ENCODE measurements around the gene MAPT. TPM values are rescaled to one million over a fixed set of nuclear protein-coding genes. Genes with fewer than 3 reads are reported as not detected.

MAPT gene
- total RNA-seq, 1 experiment from 2014 or later: 3.6 TPM

DNA sequence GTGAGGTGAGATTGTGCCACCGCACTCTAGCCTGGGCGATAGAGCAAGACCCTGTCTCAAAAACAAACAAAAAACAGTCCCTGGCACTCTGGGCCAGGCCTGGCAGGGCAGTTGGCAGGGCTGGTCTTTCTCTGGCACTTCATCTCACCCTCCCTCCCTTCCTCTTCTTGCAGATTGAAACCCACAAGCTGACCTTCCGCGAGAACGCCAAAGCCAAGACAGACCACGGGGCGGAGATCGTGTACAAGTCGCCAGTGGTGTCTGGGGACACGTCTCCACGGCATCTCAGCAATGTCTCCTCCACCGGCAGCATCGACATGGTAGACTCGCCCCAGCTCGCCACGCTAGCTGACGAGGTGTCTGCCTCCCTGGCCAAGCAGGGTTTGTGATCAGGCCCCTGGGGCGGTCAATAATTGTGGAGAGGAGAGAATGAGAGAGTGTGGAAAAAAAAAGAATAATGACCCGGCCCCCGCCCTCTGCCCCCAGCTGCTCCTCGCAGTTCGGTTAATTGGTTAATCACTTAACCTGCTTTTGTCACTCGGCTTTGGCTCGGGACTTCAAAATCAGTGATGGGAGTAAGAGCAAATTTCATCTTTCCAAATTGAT lies 129.5 kb downstream of the MAPT start:
- ChIA-PET POLR2A (ENCODE audit: unreplicated experiment) (no interaction called here), CTCF (no interaction called here)
- no peak for TF ChIP-seq EZH2 (IDR thresholded peaks at IDR 0.05; ENCODE audit: low read length, unreplicated experiment)
- TF ChIP-seq, protein P1, sequence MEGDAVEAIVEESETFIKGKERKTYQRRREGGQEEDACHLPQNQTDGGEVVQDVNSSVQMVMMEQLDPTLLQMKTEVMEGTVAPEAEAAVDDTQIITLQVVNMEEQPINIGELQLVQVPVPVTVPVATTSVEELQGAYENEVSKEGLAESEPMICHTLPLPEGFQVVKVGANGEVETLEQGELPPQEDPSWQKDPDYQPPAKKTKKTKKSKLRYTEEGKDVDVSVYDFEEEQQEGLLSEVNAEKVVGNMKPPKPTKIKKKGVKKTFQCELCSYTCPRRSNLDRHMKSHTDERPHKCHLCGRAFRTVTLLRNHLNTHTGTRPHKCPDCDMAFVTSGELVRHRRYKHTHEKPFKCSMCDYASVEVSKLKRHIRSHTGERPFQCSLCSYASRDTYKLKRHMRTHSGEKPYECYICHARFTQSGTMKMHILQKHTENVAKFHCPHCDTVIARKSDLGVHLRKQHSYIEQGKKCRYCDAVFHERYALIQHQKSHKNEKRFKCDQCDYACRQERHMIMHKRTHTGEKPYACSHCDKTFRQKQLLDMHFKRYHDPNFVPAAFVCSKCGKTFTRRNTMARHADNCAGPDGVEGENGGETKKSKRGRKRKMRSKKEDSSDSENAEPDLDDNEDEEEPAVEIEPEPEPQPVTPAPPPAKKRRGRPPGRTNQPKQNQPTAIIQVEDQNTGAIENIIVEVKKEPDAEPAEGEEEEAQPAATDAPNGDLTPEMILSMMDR (conservative IDR thresholded peaks at IDR 0.05; ENCODE audit: low read depth, low read length): no peak
- TF ChIP-seq EZH2phosphoT487 (IDR thresholded peaks at IDR 0.05; ENCODE audit: borderline replicate concordance, low read length): no peak
- intact Hi-C loops (cut with micrococcal nuclease): no loop called here
- Histone ChIP-seq H3K9me3 (ENCODE audit: low read length) (no peaks in the 10 kb centered on the region), H3K9me2 (replicated peaks; ENCODE audit: low read length) (no peaks in the 10 kb centered on the region), H2AFZ (ENCODE audit: low read length) (no peak overlapping the region), H3K79me2 (ENCODE audit: low read length) (no peaks in the 10 kb centered on the region), H3K27ac (ENCODE audit: low read length) (no peak overlapping the region), H3K4me2 (ENCODE audit: low read length) (no peak overlapping the region), H3K4me3 (ENCODE audit: low read length) (no peak overlapping the region), H3K4me1 (ENCODE audit: insufficient read depth, low read length) (no peaks in the 10 kb centered on the region), H4K20me1 (ENCODE audit: low read length) (no peaks in the 10 kb centered on the region), H3K9ac (ENCODE audit: low read length) (no peak overlapping the region), H3K27me3 (ENCODE audit: low read length) (no peaks in the 10 kb centered on the region), H3F3A (ENCODE audit: low read length, unreplicated experiment) (no peaks in the 10 kb centered on the region), H3K36me3 (ENCODE audit: low read depth, low read length) (peaks cover 11% of the 10 kb centered on the region)
- ATAC-seq (no peak), DNase-seq (no peak)
- BruUV-seq (replicated peaks): no TSS peak

DNA sequence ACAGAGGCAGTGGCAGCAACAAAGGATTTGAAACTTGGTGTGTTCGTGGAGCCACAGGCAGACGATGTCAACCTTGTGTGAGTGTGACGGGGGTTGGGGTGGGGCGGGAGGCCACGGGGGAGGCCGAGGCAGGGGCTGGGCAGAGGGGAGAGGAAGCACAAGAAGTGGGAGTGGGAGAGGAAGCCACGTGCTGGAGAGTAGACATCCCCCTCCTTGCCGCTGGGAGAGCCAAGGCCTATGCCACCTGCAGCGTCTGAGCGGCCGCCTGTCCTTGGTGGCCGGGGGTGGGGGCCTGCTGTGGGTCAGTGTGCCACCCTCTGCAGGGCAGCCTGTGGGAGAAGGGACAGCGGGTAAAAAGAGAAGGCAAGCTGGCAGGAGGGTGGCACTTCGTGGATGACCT lies 130.2 kb downstream of the MAPT start:
- intact Hi-C loops (cut with micrococcal nuclease): no loop called here
- POLR2A ChIA-PET (ENCODE audit: unreplicated experiment): no interaction called here
- no peak overlapping the region for H2AFZ ChIP-seq (ENCODE audit: low read length)
- H3K36me3 ChIP-seq (ENCODE audit: low read depth, low read length): peaks cover 13% of the 10 kb centered on the region
- no peaks in the 10 kb centered on the region for H4K20me1 ChIP-seq (ENCODE audit: low read length)
- CTCF ChIA-PET: no interaction called here
- H3K9me2 ChIP-seq (replicated peaks; ENCODE audit: low read length): no peaks in the 10 kb centered on the region
- BruUV-seq (replicated peaks): no TSS peak
- no peak overlapping the region for H3K4me3 ChIP-seq (ENCODE audit: low read length)
- H3K9ac ChIP-seq (ENCODE audit: low read length): no peak overlapping the region
- H3K79me2 ChIP-seq (ENCODE audit: low read length): no peaks in the 10 kb centered on the region
- H3F3A ChIP-seq (ENCODE audit: low read length, unreplicated experiment): no peaks in the 10 kb centered on the region
- DNase-seq: no peak
- no peak overlapping the region for H3K4me2 ChIP-seq (ENCODE audit: low read length)
- no peak for ATAC-seq
- no peaks in the 10 kb centered on the region for H3K9me3 ChIP-seq (ENCODE audit: low read length)
- H3K4me1 ChIP-seq (ENCODE audit: insufficient read depth, low read length): no peaks in the 10 kb centered on the region
- no peaks in the 10 kb centered on the region for H3K27me3 ChIP-seq (ENCODE audit: low read length)
- TF ChIP-seq EZH2 (IDR thresholded peaks at IDR 0.05; ENCODE audit: low read length, unreplicated experiment) (no peak), EZH2phosphoT487 (IDR thresholded peaks at IDR 0.05; ENCODE audit: borderline replicate concordance, low read length) (no peak)
- TF ChIP-seq, protein P1 (conservative IDR thresholded peaks at IDR 0.05; ENCODE audit: low read depth, low read length): no peak
- H3K27ac ChIP-seq (ENCODE audit: low read length): no peak overlapping the region

DNA sequence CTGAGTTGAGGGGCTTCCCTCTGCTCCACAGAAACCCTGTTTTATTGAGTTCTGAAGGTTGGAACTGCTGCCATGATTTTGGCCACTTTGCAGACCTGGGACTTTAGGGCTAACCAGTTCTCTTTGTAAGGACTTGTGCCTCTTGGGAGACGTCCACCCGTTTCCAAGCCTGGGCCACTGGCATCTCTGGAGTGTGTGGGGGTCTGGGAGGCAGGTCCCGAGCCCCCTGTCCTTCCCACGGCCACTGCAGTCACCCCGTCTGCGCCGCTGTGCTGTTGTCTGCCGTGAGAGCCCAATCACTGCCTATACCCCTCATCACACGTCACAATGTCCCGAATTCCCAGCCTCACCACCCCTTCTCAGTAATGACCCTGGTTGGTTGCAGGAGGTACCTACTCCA lies 130.7 kb downstream of the MAPT start:
- DNase-seq (no peak), ATAC-seq (no peak)
- CTCF ChIA-PET: no interaction called here

More for the DNA sequence above, 130.7 kb downstream of the MAPT start:
- BruUV-seq (replicated peaks): no TSS peak
- no peak for TF ChIP-seq EZH2phosphoT487 (IDR thresholded peaks at IDR 0.05; ENCODE audit: borderline replicate concordance, low read length)
- TF ChIP-seq, protein P1 (conservative IDR thresholded peaks at IDR 0.05; ENCODE audit: low read depth, low read length): no peak
- no peaks in the 10 kb centered on the region for H3K9me3 ChIP-seq (ENCODE audit: low read length)
- H3K9ac ChIP-seq (ENCODE audit: low read length): no peak overlapping the region
- peaks cover 14% of the 10 kb centered on the region for H3K36me3 ChIP-seq (ENCODE audit: low read depth, low read length)
- no peaks in the 10 kb centered on the region for H3K27me3 ChIP-seq (ENCODE audit: low read length)
- POLR2A ChIA-PET (ENCODE audit: unreplicated experiment): no interaction called here
- no peaks in the 10 kb centered on the region for H3K9me2 ChIP-seq (replicated peaks; ENCODE audit: low read length)
- no peaks in the 10 kb centered on the region for H3F3A ChIP-seq (ENCODE audit: low read length, unreplicated experiment)
- intact Hi-C loops (cut with micrococcal nuclease): no loop called here
- no peak overlapping the region for H3K27ac ChIP-seq (ENCODE audit: low read length)
- H2AFZ ChIP-seq (ENCODE audit: low read length): no peak overlapping the region
- no peaks in the 10 kb centered on the region for H4K20me1 ChIP-seq (ENCODE audit: low read length)
- H3K4me1 ChIP-seq (ENCODE audit: insufficient read depth, low read length): no peaks in the 10 kb centered on the region
- no peak overlapping the region for H3K4me3 ChIP-seq (ENCODE audit: low read length)
- no peaks in the 10 kb centered on the region for H3K79me2 ChIP-seq (ENCODE audit: low read length)
- H3K4me2 ChIP-seq (ENCODE audit: low read length): no peak overlapping the region

All from PC-3 (cell line).